HL-60 (cell line): Measurements from ENCODE around the gene HDAC7.

Experiments
- DNase-seq, 2 experiments: peaks; one replicate each; pipeline ENCODE4 v3.0.0-alpha.2; 2010 to 2020; ENCODE audit warnings: low read depth in 1 of 2, low spot score in 1 of 2
- H3K27ac ChIP-seq: fragments of 250-450 bp; sonication (Bioruptor Pico); replicated peaks from 2 replicates; pipeline ENCODE4 v1.5.1; 2020; ENCODE audit warnings: mild to moderate bottlenecking, moderate library complexity
- H3K27me3 ChIP-seq: fragments of 250-450 bp; sonication (Bioruptor Pico); 2 replicates; pipeline ENCODE4 v1.5.1; 2021; ENCODE audit warnings: mild to moderate bottlenecking, moderate library complexity; ENCODE audit not compliant: insufficient read depth, poor library complexity, severe bottlenecking
- H3K4me3 ChIP-seq: replicated peaks from 2 replicates; pipeline ENCODE4 v1.5.1; 2011; ENCODE audit warnings: mild to moderate bottlenecking, control low read depth, low read length; ENCODE audit not compliant: insufficient read depth
- CTCF ChIP-seq: IDR thresholded peaks from one replicate; pipeline ENCODE4 v1.5.1; 2011; ENCODE audit warnings: low read length, control low read depth, inconsistent platforms; ENCODE audit not compliant: insufficient read depth
- GABPA ChIP-seq: IDR thresholded peaks from 2 replicates; pipeline ENCODE4 v1.6.1; 2012; ENCODE audit warnings: low read depth
- POLR2AphosphoS5 ChIP-seq: IDR thresholded peaks from 2 replicates; pipeline ENCODE4 v1.6.1; 2012; ENCODE audit warnings: low read depth
- REST ChIP-seq: IDR thresholded peaks from 2 replicates; pipeline ENCODE4 v1.6.1; 2012; ENCODE audit warnings: low read depth; ENCODE audit not compliant: insufficient replicate concordance
- SPI1 ChIP-seq: IDR thresholded peaks from 2 replicates; pipeline ENCODE4 v1.6.1; 2012; ENCODE audit warnings: low read depth, mild to moderate bottlenecking, borderline replicate concordance

HDAC7 gene

GRCh38 chr12:47863467-47863866 is 43.8 kb upstream of the HDAC7 start:
- TF ChIP-seq GABPA (no peak), POLR2AphosphoS5 (no peak), CTCF (no peak), REST (no peak), SPI1 (no peak)
- DNase-seq = no peak
- H3K27me3 ChIP-seq = no peaks in the 10 kb centered on the region
- no peak overlapping the region for H3K4me3 ChIP-seq
- H3K27ac ChIP-seq = no peak overlapping the region

- H3K27ac ChIP-seq = no peak overlapping the region
- DNase-seq = no peak
- TF ChIP-seq POLR2AphosphoS5 = no peak
- TF ChIP-seq REST = no peak
- H3K27me3 ChIP-seq = no peaks in the 10 kb centered on the region
- H3K4me3 ChIP-seq = no peak overlapping the region
Measured at GRCh38 chr12:47862881-47863280, 43.2 kb upstream of the HDAC7 start.

GRCh38 chr12:47862167-47862750 is 42.6 kb upstream of the HDAC7 start:
- no peak overlapping the region for H3K4me3 ChIP-seq
- TF ChIP-seq POLR2AphosphoS5 (no peak), REST (no peak), GABPA (no peak), CTCF (no peak), SPI1 (no peak)
- no peaks in the 10 kb centered on the region for H3K27me3 ChIP-seq
- H3K27ac ChIP-seq = no peak overlapping the region
- no peak for DNase-seq
